ENCODE results near the gene CLEC4F. TPM values are rescaled to one million over a fixed set of nuclear protein-coding genes. Genes with fewer than 3 reads are reported as not detected.
"Not testable (repeated sequence)": the region's sequence is repeated elsewhere in the genome, so short reads cannot be mapped to it uniquely, and the experiment has no call there.

Gene CLEC4F
- total RNA-seq, 6 experiments from 2014 or later: not detected

GRCh38 chr2:70806013-70806412 lies 14.4 kb downstream of the CLEC4F start:
- H3K27ac ChIP-seq: no peak overlapping the region
- intact Hi-C loops (cut with DNase I): no loop called here
- no peak overlapping the region for H3K4me3 ChIP-seq
- no peaks in the 10 kb centered on the region for H3K36me3 ChIP-seq
- no peaks in the 10 kb centered on the region for H3K4me1 ChIP-seq
- ATAC-seq (no peak), DNase-seq (no peak)
- no peaks in the 10 kb centered on the region for H3K27me3 ChIP-seq
- no peaks in the 10 kb centered on the region for H3K9me3 ChIP-seq
- WGBS (ENCODE audit: insufficient coverage, low coverage, low lambda C conversion rate, missing lambda C conversion rate): 76% methylated on average over 5 of the region's 5 CpGs
- TF ChIP-seq POLR2A (IDR thresholded peaks at IDR 0.05) (no peak), CTCF (IDR thresholded peaks at IDR 0.05) (no peak)

GRCh38 chr2:70801607-70802263 lies 18.7 kb downstream of the CLEC4F start:
- TF ChIP-seq POLR2A (IDR thresholded peaks at IDR 0.05) (no peak), CTCF (IDR thresholded peaks at IDR 0.05) (no peak)
- H3K4me1 ChIP-seq: no peaks in the 10 kb centered on the region
- H3K9me3 ChIP-seq: no peaks in the 10 kb centered on the region
- DNase-seq (no peak), ATAC-seq (peak in 3 of 4 donors; percentile 42 to 71 (median 60))
- WGBS (ENCODE audit: insufficient coverage, low coverage, low lambda C conversion rate, missing lambda C conversion rate): 20% methylated on average over 5 of the region's 10 CpGs
- H3K27ac ChIP-seq: no peak overlapping the region
- intact Hi-C loops (cut with DNase I): no loop called here
- no peaks in the 10 kb centered on the region for H3K27me3 ChIP-seq
- no peak overlapping the region for H3K4me3 ChIP-seq
- H3K36me3 ChIP-seq: no peaks in the 10 kb centered on the region

- ATAC-seq: no peak
- Histone ChIP-seq H3K36me3 (no peaks in the 10 kb centered on the region), H3K4me3 (no peak overlapping the region), H3K4me1 (no peaks in the 10 kb centered on the region), H3K27ac (no peak overlapping the region), H3K27me3 (no peaks in the 10 kb centered on the region), H3K9me3 (no peaks in the 10 kb centered on the region)
- no peak for DNase-seq
- WGBS (ENCODE audit: insufficient coverage, low coverage, low lambda C conversion rate, missing lambda C conversion rate): 70% methylated on average over 2 of the region's 2 CpGs
- no peak for TF ChIP-seq CTCF (IDR thresholded peaks at IDR 0.05)
- no peak for TF ChIP-seq POLR2A (IDR thresholded peaks at IDR 0.05)
- intact Hi-C loops (cut with DNase I): no loop called here
These were observed 20.7 kb downstream of the CLEC4F start for GRCh38 chr2:70799706-70800105.

- peak in 1 of 4 donors; percentile 9 for ATAC-seq
- H3K36me3 ChIP-seq; H3K4me1 ChIP-seq; H3K4me3 ChIP-seq; H3K27ac ChIP-seq; intact Hi-C loops (cut with DNase I); H3K9me3 ChIP-seq; DNase-seq; H3K27me3 ChIP-seq: not testable (repeated sequence)
- 71% methylated on average over 3 of the region's 3 CpGs for WGBS (ENCODE audit: insufficient coverage, low coverage, low lambda C conversion rate, missing lambda C conversion rate)
These were observed 22.4 kb downstream of the CLEC4F start for GRCh38 chr2:70797996-70798395.

GRCh38 chr2:70797506-70797905 lies 22.9 kb downstream of the CLEC4F start:
- Histone ChIP-seq H3K4me3 (no peak overlapping the region), H3K27me3 (no peaks in the 10 kb centered on the region), H3K36me3 (no peaks in the 10 kb centered on the region), H3K27ac (no peak overlapping the region), H3K9me3 (no peaks in the 10 kb centered on the region), H3K4me1 (no peaks in the 10 kb centered on the region)
- TF ChIP-seq POLR2A (IDR thresholded peaks at IDR 0.05): no peak
- TF ChIP-seq CTCF (IDR thresholded peaks at IDR 0.05): no peak
- intact Hi-C loops (cut with DNase I): no loop called here
- ATAC-seq: peak; percentile 35 to 69 (median 50)
- DNase-seq: no peak
- 80% methylated on average over 1 of the region's 2 CpGs for WGBS (ENCODE audit: insufficient coverage, low coverage, low lambda C conversion rate, missing lambda C conversion rate)

Measured in right lobe of liver (tissue), 6 donors.